A673 (cell line): ENCODE measurements around the gene SYCN.

Source experiments
- CTCF ChIP-seq: fragments of 300-800, 200-600 bp; sonication (generic); conservative IDR thresholded peaks from 2 replicates; pipeline ENCODE4 v1.5.1; 2017; ENCODE audit warnings: low read depth, mild to moderate bottlenecking, antibody characterized with exemption, low read length, moderate library complexity, mixed read lengths
- EZH2 ChIP-seq: fragments of 200-600 bp; sonication (generic); IDR thresholded peaks from 2 replicates; pipeline ENCODE4 v1.6.1; 2017; ENCODE audit warnings: borderline replicate concordance, low read depth, mild to moderate bottlenecking, mixed read lengths, antibody characterized with exemption, low read length; ENCODE audit not compliant: poor library complexity, severe bottlenecking

GRCh38 chr19:39252458-39252857, 48.4 kb upstream of the SYCN start:
- no peak for TF ChIP-seq CTCF
- no peak for TF ChIP-seq EZH2
